ENCODE measurements around the gene RBM17. TPM values are rescaled to one million over a fixed set of nuclear protein-coding genes. Genes with fewer than 3 reads are reported as not detected.
"Not testable (repeated sequence)": the region's sequence is repeated elsewhere in the genome, so short reads cannot be mapped to it uniquely, and the experiment has no call there.

Gene RBM17
- total RNA-seq, 2 experiments from 2014 or later = 337 to 355 TPM

- H3K4me3 Mint-ChIP-seq, H3K9me3 Mint-ChIP-seq, H3K27ac Mint-ChIP-seq, DNase-seq, H3K27me3 Mint-ChIP-seq: not testable (repeated sequence)
- Mint-ChIP-seq H3K36me3 (peaks cover 49% of the 10 kb centered on the region), H3K4me1 (peaks cover 33% of the 10 kb centered on the region)
Observed at GRCh38 chr10:6107616-6108015, 18.8 kb downstream of the RBM17 start.

GRCh38 chr10:6108072-6108471 lies 19.2 kb downstream of the RBM17 start:
- peak overlapping the region; percentile 44 for H3K27ac Mint-ChIP-seq
- no peak overlapping the region for H3K4me3 Mint-ChIP-seq
- peaks cover 52% of the 10 kb centered on the region for H3K36me3 Mint-ChIP-seq
- H3K27me3 Mint-ChIP-seq = no peaks in the 10 kb centered on the region
- DNase-seq = no peak
- H3K9me3 Mint-ChIP-seq = no peaks in the 10 kb centered on the region
- peaks cover 33% of the 10 kb centered on the region for H3K4me1 Mint-ChIP-seq

GRCh38 chr10:6108631-6109443 lies 20.0 kb downstream of the RBM17 start:
- DNase-seq = no peak
- Mint-ChIP-seq H3K36me3 (peaks cover 56% of the 10 kb centered on the region), H3K27ac (peak overlapping the region; percentile 44), H3K4me1 (peaks cover 32% of the 10 kb centered on the region), H3K27me3 (no peaks in the 10 kb centered on the region), H3K4me3 (no peak overlapping the region), H3K9me3 (no peaks in the 10 kb centered on the region)

GRCh38 chr10:6109444-6109775 lies 20.6 kb downstream of the RBM17 start:
- H3K27ac Mint-ChIP-seq = peak overlapping the region; percentile 38
- H3K9me3 Mint-ChIP-seq = no peaks in the 10 kb centered on the region
- no peak for DNase-seq
- H3K27me3 Mint-ChIP-seq = no peaks in the 10 kb centered on the region
- H3K4me3 Mint-ChIP-seq = no peak overlapping the region
- H3K36me3 Mint-ChIP-seq = peaks cover 60% of the 10 kb centered on the region
- peaks cover 33% of the 10 kb centered on the region for H3K4me1 Mint-ChIP-seq

GRCh38 chr10:6110136-6110535 lies 21.3 kb downstream of the RBM17 start:
- Mint-ChIP-seq H3K36me3 (peaks cover 59% of the 10 kb centered on the region), H3K27me3 (no peaks in the 10 kb centered on the region), H3K9me3 (no peaks in the 10 kb centered on the region), H3K27ac (peak overlapping the region; percentile 38), H3K4me1 (peaks cover 33% of the 10 kb centered on the region), H3K4me3 (no peak overlapping the region)
- DNase-seq = no peak

- Mint-ChIP-seq H3K36me3 (peaks cover 55% of the 10 kb centered on the region), H3K9me3 (no peaks in the 10 kb centered on the region), H3K4me1 (peaks cover 28% of the 10 kb centered on the region), H3K27ac (no peak overlapping the region), H3K4me3 (no peak overlapping the region), H3K27me3 (no peaks in the 10 kb centered on the region)
- no peak for DNase-seq
Observed at GRCh38 chr10:6112893-6113292, 24.1 kb downstream of the RBM17 start.

GRCh38 chr10:6114299-6114698 lies 25.5 kb downstream of the RBM17 start:
- no peak for DNase-seq
- Mint-ChIP-seq H3K27ac (peak overlapping the region; percentile 12), H3K4me1 (peaks cover 19% of the 10 kb centered on the region), H3K9me3 (no peaks in the 10 kb centered on the region), H3K27me3 (no peaks in the 10 kb centered on the region), H3K36me3 (peaks cover 47% of the 10 kb centered on the region), H3K4me3 (no peak overlapping the region)

GRCh38 chr10:6114805-6115341 lies 26.0 kb downstream of the RBM17 start:
- peak overlapping the region; percentile 12 for H3K27ac Mint-ChIP-seq

GRCh38 chr10:6115411-6115810 lies 26.6 kb downstream of the RBM17 start:
- H3K4me3 Mint-ChIP-seq = no peak overlapping the region
- H3K36me3 Mint-ChIP-seq = peaks cover 36% of the 10 kb centered on the region
- no peaks in the 10 kb centered on the region for H3K27me3 Mint-ChIP-seq
- no peak for DNase-seq
- H3K27ac Mint-ChIP-seq = no peak overlapping the region
- H3K4me1 Mint-ChIP-seq = peaks cover 15% of the 10 kb centered on the region
- H3K9me3 Mint-ChIP-seq = no peaks in the 10 kb centered on the region

More at GRCh38 chr10:6114805-6115341, 26.0 kb downstream of the RBM17 start:
- peaks cover 18% of the 10 kb centered on the region for H3K4me1 Mint-ChIP-seq
- no peaks in the 10 kb centered on the region for H3K9me3 Mint-ChIP-seq
- no peak for DNase-seq
- H3K36me3 Mint-ChIP-seq = peaks cover 42% of the 10 kb centered on the region
- H3K27me3 Mint-ChIP-seq = no peaks in the 10 kb centered on the region
- no peak overlapping the region for H3K4me3 Mint-ChIP-seq

- peaks cover 12% of the 10 kb centered on the region for H3K4me1 Mint-ChIP-seq
- H3K4me3 Mint-ChIP-seq = no peak overlapping the region
- H3K9me3 Mint-ChIP-seq = no peaks in the 10 kb centered on the region
- no peaks in the 10 kb centered on the region for H3K27me3 Mint-ChIP-seq
- DNase-seq = no peak
- peaks cover 32% of the 10 kb centered on the region for H3K36me3 Mint-ChIP-seq
- no peak overlapping the region for H3K27ac Mint-ChIP-seq
Observed at GRCh38 chr10:6115824-6116350, 27.1 kb downstream of the RBM17 start.

- Mint-ChIP-seq H3K27ac (no peak overlapping the region), H3K27me3 (no peaks in the 10 kb centered on the region), H3K36me3 (peaks cover 26% of the 10 kb centered on the region), H3K9me3 (no peaks in the 10 kb centered on the region), H3K4me1 (peaks cover 12% of the 10 kb centered on the region), H3K4me3 (no peak overlapping the region)
- DNase-seq = no peak
Observed at GRCh38 chr10:6116806-6117205, 28.0 kb downstream of the RBM17 start.

- Mint-ChIP-seq H3K4me3 (no peak overlapping the region), H3K4me1 (peaks cover 12% of the 10 kb centered on the region), H3K27ac (no peak overlapping the region), H3K9me3 (no peaks in the 10 kb centered on the region), H3K27me3 (no peaks in the 10 kb centered on the region), H3K36me3 (peaks cover 18% of the 10 kb centered on the region)
- DNase-seq = no peak
Observed at GRCh38 chr10:6117711-6118110, 28.9 kb downstream of the RBM17 start.

GRCh38 chr10:6119423-6119822 lies 30.6 kb downstream of the RBM17 start:
- no peak overlapping the region for H3K4me3 Mint-ChIP-seq
- DNase-seq = no peak
- peaks cover 8% of the 10 kb centered on the region for H3K36me3 Mint-ChIP-seq
- no peak overlapping the region for H3K27ac Mint-ChIP-seq
- H3K27me3 Mint-ChIP-seq = no peaks in the 10 kb centered on the region
- no peaks in the 10 kb centered on the region for H3K9me3 Mint-ChIP-seq
- peaks cover 16% of the 10 kb centered on the region for H3K4me1 Mint-ChIP-seq

GRCh38 chr10:6119962-6120361 lies 31.1 kb downstream of the RBM17 start:
- Mint-ChIP-seq H3K4me3 (no peak overlapping the region), H3K4me1 (peaks cover 18% of the 10 kb centered on the region), H3K27ac (peak overlapping the region; percentile 11), H3K27me3 (no peaks in the 10 kb centered on the region), H3K9me3 (no peaks in the 10 kb centered on the region), H3K36me3 (peaks cover 5% of the 10 kb centered on the region)
- DNase-seq = no peak

GRCh38 chr10:6120691-6121090 lies 31.9 kb downstream of the RBM17 start:
- Mint-ChIP-seq H3K4me1 (peaks cover 18% of the 10 kb centered on the region), H3K36me3 (peaks cover 5% of the 10 kb centered on the region), H3K9me3 (no peaks in the 10 kb centered on the region), H3K4me3 (no peak overlapping the region), H3K27me3 (no peaks in the 10 kb centered on the region), H3K27ac (no peak overlapping the region)
- DNase-seq = no peak

GRCh38 chr10:6121146-6121545 lies 32.3 kb downstream of the RBM17 start:
- Mint-ChIP-seq H3K4me1 (peaks cover 22% of the 10 kb centered on the region), H3K27ac (no peak overlapping the region), H3K27me3 (no peaks in the 10 kb centered on the region), H3K9me3 (no peaks in the 10 kb centered on the region), H3K36me3 (peaks cover 5% of the 10 kb centered on the region), H3K4me3 (no peak overlapping the region)
- no peak for DNase-seq
